ENCODE results near the gene RAB11FIP3. TPM values are rescaled to one million over a fixed set of nuclear protein-coding genes. Genes with fewer than 3 reads are reported as not detected.
"Not testable (repeated sequence)": the region's sequence is repeated elsewhere in the genome, so short reads cannot be mapped to it uniquely, and the experiment has no call there.

The RAB11FIP3 gene, protein sequence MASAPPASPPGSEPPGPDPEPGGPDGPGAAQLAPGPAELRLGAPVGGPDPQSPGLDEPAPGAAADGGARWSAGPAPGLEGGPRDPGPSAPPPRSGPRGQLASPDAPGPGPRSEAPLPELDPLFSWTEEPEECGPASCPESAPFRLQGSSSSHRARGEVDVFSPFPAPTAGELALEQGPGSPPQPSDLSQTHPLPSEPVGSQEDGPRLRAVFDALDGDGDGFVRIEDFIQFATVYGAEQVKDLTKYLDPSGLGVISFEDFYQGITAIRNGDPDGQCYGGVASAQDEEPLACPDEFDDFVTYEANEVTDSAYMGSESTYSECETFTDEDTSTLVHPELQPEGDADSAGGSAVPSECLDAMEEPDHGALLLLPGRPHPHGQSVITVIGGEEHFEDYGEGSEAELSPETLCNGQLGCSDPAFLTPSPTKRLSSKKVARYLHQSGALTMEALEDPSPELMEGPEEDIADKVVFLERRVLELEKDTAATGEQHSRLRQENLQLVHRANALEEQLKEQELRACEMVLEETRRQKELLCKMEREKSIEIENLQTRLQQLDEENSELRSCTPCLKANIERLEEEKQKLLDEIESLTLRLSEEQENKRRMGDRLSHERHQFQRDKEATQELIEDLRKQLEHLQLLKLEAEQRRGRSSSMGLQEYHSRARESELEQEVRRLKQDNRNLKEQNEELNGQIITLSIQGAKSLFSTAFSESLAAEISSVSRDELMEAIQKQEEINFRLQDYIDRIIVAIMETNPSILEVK
- total RNA-seq = 44.1 TPM
- long read RNA-seq, full-length matches to known transcripts = 61 of 137 reads
- long read RNA-seq, partial matches to known transcripts = 49 of 137 reads
- long read RNA-seq, other reads (novel, unspliced or antisense) = 27 of 137 reads

DNA sequence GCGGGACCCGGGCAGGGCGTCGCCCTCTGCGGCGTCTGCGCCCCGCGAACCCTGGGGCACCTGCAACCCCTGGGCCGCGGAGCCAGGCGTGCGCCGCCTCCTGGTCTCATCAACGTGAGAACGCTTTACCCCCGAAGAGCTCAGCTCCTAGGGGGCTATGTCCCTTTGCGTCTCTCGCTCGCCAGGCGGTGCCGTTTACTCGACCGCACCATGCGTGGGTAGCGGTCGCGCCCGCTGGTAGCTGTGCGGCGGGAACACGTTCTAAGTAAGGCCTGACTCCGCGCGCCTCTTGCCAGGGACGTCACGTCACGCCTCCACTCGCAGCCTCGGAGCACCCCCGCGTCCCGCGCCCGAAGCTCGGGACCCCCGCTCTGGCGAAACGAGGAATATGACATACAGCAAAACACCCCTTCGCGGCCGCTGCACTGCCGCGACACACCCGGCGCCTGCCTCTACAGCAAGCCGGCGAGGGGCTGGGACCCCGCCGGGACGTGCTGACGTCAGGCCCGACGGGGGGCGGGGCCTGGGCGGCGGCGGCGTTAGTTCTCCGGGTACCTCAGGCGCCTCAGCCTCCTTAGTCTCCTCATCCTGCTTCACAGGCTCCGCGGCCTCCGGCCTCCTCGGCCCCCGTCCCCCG, at the start of gene RAB11FIP3:
TSS of gene RAB11FIP3 (plus strand) at position 568 of the 637 bp plus-strand sequence. CDS start 358 bp downstream, outside the sequence.
- TF ChIP-seq, protein P1, sequence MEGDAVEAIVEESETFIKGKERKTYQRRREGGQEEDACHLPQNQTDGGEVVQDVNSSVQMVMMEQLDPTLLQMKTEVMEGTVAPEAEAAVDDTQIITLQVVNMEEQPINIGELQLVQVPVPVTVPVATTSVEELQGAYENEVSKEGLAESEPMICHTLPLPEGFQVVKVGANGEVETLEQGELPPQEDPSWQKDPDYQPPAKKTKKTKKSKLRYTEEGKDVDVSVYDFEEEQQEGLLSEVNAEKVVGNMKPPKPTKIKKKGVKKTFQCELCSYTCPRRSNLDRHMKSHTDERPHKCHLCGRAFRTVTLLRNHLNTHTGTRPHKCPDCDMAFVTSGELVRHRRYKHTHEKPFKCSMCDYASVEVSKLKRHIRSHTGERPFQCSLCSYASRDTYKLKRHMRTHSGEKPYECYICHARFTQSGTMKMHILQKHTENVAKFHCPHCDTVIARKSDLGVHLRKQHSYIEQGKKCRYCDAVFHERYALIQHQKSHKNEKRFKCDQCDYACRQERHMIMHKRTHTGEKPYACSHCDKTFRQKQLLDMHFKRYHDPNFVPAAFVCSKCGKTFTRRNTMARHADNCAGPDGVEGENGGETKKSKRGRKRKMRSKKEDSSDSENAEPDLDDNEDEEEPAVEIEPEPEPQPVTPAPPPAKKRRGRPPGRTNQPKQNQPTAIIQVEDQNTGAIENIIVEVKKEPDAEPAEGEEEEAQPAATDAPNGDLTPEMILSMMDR (IDR thresholded peaks at IDR 0.05) = peak; percentile 20
- no peaks in the 10 kb centered on the region for H3K27me3 ChIP-seq
- intact Hi-C loops (cut with DNase I) = no loop called here
- H3K4me1 ChIP-seq = peaks cover 25% of the 10 kb centered on the region
- H3K27ac ChIP-seq = peak within 1 kb of the TSS; percentile 92
- H3K36me3 ChIP-seq = no peaks in the 10 kb centered on the region
- H3K9me3 ChIP-seq = no peaks in the 10 kb centered on the region
- DNase-seq (peak; percentile 92), ATAC-seq (peak; percentile 94)
- H3K4me3 ChIP-seq = peak within 1 kb of the TSS; percentile 82

DNA sequence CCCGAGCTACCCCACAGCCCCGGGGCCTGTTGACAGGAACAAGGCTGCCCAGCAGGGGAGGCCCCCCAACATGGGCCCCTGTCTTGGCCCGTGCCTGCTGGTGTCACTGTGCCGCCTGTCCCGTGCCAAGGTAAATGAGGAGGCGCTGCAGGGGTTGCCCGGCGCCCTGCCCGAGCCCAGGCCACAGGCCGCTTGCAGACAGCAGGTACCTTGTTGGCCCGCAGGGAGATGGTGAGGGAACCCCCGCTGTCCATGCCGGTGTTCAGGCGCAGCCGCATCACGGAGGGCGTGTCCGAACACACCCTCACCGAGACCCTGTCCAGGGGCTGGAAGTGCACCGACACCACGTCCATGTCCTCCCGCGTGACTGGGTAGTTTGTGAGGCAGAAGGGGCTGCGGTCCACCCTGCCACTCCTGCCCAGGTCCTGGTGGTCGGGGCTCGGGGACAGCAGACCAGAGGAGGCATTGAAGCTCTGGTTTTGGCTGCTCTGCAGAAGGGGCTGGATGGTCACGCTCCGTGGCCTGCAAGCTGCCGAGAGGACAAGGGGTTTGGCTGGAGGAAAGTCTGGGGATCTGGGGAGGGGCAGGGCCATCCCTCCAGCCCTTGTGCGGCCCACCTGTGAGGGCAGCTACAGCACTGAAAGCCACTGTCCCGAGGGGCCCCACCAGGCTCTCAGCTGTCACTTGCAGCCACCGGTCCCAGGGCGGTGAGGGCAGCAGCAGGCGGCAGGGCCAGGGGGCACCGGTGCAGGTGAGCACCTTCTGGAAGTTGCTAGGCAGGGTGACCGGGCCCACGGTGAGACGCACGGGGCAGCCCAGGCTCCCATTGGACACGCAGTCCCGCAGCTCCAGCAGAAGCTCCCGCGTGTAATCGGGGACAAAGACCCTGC, 49.3 kb upstream of the RAB11FIP3 start:
- Histone ChIP-seq H3K4me1 (peaks cover 19% of the 10 kb centered on the region), H3K27ac (no peak overlapping the region), H3K9me3 (no peaks in the 10 kb centered on the region), H3K27me3 (no peaks in the 10 kb centered on the region), H3K4me3 (no peak overlapping the region), H3K36me3 (peaks cover 55% of the 10 kb centered on the region)
- intact Hi-C loops (cut with DNase I) = no loop called here
- ATAC-seq (no peak), DNase-seq (no peak)
- TF ChIP-seq, protein P1 (IDR thresholded peaks at IDR 0.05) = no peak

DNA sequence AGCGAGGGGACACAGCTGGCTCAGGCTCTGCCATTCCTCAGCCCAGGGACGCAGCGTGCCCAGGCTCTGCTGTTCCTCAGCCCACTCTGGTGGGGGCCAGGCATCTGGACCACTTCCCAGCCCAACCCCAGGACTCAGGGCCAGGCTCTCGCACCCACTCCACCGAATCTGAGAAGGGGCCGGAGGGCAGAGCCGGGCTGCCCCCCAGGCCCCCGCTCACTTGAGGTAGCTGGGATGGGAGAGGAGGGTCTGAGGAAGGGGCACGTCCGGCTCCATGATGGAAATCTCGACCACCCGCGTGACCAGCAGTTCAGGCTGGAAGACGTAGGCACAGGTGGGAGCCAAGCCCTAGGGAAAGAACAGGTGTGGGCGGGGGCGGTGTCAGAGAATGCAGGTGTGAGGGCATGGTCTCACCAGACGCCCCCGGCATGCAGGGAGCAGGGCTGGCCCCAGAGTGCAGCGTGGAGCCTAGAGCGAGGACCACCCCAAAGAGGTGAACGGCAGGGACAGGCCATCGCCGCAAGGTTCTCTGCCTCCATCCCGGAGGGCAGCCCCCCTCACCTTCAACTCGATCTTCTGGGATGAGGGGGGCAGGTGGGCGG, 48.5 kb upstream of the RAB11FIP3 start:
- ATAC-seq = no peak
- intact Hi-C loops (cut with DNase I) = no loop called here
- no peaks in the 10 kb centered on the region for H3K27me3 ChIP-seq
- TF ChIP-seq, protein P1 (IDR thresholded peaks at IDR 0.05) = no peak
- peaks cover 51% of the 10 kb centered on the region for H3K36me3 ChIP-seq
- DNase-seq = no peak
- H3K9me3 ChIP-seq = no peaks in the 10 kb centered on the region
- peaks cover 19% of the 10 kb centered on the region for H3K4me1 ChIP-seq
- H3K27ac ChIP-seq = no peak overlapping the region
- H3K4me3 ChIP-seq = no peak overlapping the region

DNA sequence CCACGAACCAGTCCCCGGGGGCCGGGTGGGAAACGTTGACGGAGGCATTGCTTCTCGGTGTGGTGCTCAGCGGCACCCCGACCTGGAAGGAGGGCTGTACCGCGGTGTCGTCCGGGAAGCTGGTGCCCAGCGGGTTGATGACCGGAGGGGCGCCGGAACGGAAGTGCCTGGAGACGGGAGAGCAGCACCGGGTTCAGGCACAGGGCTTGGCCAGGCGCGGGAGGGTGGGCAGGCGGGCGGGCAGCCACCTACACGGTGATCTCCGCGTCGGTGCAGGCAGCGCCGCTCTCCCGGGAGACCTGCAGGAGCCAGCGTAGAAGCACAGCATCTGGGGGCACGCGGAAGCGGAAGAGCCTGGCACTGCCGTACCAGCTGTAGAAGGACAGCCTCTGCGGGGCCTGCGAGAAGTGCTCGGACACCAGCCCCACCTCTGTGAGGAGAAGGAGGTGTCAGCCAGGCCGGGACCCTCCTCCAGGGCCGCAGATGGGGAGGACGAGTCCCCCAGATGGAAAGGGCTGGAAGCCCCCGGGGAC, 48.0 kb upstream of the RAB11FIP3 start:
- Histone ChIP-seq H3K27me3 (no peaks in the 10 kb centered on the region), H3K4me3 (no peak overlapping the region), H3K27ac (no peak overlapping the region), H3K9me3 (no peaks in the 10 kb centered on the region), H3K4me1 (peaks cover 19% of the 10 kb centered on the region), H3K36me3 (peaks cover 46% of the 10 kb centered on the region)
- intact Hi-C loops (cut with DNase I) = no loop called here
- DNase-seq = no peak
- TF ChIP-seq, protein P1 (IDR thresholded peaks at IDR 0.05) = no peak
- no peak for ATAC-seq

DNA sequence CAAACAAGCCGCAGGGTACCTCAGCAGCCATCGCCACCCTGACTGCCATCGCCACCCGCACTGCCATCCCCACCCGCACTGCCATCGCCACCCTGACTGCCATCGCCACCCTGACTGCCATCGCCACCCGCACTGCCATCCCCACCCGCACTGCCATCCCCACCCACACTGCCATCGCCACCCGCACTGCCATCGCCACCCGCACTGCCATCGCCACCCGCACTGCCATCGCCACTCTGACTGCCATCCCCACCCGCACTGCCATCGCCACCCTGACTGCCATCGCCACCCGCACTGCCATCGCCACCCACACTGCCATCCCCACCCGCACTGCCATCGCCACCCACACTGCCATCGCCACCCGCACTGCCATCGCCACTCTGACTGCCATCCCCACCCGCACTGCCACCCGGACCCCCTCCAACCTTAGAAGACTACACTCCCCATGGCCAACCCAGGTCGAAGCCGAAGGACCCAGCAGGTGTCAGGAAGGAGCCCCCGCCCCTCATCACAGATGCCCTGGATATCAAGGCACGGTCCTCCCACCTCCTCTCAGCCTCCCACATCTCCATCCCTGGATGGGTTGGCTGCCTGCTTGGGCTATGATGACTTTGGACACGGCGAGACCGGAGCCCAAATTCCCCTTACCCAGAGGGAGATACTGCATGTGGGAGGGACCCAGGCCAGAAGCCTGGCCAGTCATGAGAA, 47.2 kb upstream of the RAB11FIP3 start:
- ATAC-seq; intact Hi-C loops (cut with DNase I); H3K27ac ChIP-seq; H3K27me3 ChIP-seq; H3K9me3 ChIP-seq; DNase-seq; H3K4me3 ChIP-seq: not testable (repeated sequence)
- Histone ChIP-seq H3K4me1 (peaks cover 25% of the 10 kb centered on the region), H3K36me3 (peaks cover 40% of the 10 kb centered on the region)

Measured in upper lobe of right lung (tissue), 1 donor.